ENCODE data around the gene ST6GAL2. TPM values are rescaled to one million over a fixed set of nuclear protein-coding genes. Genes with fewer than 3 reads are reported as not detected.

ST6GAL2 gene
- total RNA-seq, 2 donors from 2014 or later = 2.4 to 48.3 TPM

DNA sequence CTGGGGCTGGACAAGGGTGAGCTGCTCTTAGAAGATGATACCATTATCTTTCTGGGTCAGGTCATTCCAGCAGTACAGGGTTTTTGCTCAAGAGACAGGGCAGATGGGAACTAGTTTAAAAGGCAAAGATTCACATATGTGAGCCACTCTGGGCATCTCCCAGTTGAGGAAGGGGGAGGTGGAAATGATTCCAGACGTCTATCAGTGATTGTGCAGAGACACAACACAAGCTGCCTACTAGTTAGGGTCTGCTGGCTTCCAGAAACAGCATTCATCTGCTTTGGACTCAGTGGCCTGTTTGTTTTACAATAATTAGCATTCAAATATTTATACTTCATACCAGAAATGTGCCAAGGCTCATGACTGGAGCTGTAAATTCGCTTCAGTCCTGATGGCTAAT, 32.3 kb downstream of the ST6GAL2 start:
- no peak overlapping the region for H3K27ac ChIP-seq
- no peak for DNase-seq (ENCODE audit: low spot score)

DNA sequence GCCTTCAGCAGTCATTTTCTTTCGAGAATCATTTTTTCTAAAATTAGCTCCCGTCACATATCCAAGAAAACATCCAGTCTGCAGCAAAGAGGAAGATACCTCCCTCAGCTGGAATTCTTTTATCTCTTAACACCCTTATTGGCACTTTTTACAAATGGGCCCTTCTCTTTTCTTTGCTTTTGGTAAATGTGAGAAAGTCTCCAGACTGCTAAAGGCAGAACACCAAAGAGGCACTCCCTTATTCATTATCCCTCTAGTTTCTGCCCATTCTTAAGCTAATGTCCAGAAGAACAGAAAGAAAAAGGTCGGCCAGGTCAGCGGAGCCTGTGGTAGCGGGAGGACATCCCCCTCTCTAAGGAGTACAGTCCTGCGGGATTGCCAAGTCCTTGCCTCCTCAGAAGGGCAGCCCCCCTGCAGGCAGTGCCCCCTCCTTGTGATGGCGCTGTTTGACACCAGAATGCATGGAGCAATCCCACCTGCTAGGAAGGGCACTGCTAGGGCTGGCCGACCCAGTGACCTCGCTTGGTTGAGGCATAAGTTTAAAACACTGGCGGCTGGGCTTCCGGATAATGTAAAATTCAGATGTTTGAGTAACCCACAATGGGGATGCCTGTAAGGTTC, 34.0 kb downstream of the ST6GAL2 start:
- 85% methylated on average over 11 of the region's 11 CpGs for WGBS
- TF ChIP-seq, protein P1, sequence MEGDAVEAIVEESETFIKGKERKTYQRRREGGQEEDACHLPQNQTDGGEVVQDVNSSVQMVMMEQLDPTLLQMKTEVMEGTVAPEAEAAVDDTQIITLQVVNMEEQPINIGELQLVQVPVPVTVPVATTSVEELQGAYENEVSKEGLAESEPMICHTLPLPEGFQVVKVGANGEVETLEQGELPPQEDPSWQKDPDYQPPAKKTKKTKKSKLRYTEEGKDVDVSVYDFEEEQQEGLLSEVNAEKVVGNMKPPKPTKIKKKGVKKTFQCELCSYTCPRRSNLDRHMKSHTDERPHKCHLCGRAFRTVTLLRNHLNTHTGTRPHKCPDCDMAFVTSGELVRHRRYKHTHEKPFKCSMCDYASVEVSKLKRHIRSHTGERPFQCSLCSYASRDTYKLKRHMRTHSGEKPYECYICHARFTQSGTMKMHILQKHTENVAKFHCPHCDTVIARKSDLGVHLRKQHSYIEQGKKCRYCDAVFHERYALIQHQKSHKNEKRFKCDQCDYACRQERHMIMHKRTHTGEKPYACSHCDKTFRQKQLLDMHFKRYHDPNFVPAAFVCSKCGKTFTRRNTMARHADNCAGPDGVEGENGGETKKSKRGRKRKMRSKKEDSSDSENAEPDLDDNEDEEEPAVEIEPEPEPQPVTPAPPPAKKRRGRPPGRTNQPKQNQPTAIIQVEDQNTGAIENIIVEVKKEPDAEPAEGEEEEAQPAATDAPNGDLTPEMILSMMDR (IDR thresholded peaks at IDR 0.05) = no peak
- TF ChIP-seq POLR2AphosphoS5 (IDR thresholded peaks at IDR 0.05) (no peak), POLR2A (IDR thresholded peaks at IDR 0.05) (no peak)
- intact Hi-C loops (cut with DNase I) = no loop called here

More for the DNA sequence above, 32.3 kb downstream of the ST6GAL2 start:
- Histone ChIP-seq H3K4me3 (no peak overlapping the region), H3K9me3 (no peaks in the 10 kb centered on the region), H3K4me1 (replicated peaks) (no peaks in the 10 kb centered on the region), H3K36me3 (no peaks in the 10 kb centered on the region), H3K27me3 (replicated peaks; ENCODE audit: insufficient read depth) (no peaks in the 10 kb centered on the region)
- intact Hi-C loops (cut with DNase I) = no loop called here
- WGBS = 96% methylated on average over 2 of the region's 2 CpGs
- TF ChIP-seq POLR2A (IDR thresholded peaks at IDR 0.05) (no peak), POLR2AphosphoS5 (IDR thresholded peaks at IDR 0.05) (no peak)
- TF ChIP-seq, protein P1 (IDR thresholded peaks at IDR 0.05) = no peak

DNA sequence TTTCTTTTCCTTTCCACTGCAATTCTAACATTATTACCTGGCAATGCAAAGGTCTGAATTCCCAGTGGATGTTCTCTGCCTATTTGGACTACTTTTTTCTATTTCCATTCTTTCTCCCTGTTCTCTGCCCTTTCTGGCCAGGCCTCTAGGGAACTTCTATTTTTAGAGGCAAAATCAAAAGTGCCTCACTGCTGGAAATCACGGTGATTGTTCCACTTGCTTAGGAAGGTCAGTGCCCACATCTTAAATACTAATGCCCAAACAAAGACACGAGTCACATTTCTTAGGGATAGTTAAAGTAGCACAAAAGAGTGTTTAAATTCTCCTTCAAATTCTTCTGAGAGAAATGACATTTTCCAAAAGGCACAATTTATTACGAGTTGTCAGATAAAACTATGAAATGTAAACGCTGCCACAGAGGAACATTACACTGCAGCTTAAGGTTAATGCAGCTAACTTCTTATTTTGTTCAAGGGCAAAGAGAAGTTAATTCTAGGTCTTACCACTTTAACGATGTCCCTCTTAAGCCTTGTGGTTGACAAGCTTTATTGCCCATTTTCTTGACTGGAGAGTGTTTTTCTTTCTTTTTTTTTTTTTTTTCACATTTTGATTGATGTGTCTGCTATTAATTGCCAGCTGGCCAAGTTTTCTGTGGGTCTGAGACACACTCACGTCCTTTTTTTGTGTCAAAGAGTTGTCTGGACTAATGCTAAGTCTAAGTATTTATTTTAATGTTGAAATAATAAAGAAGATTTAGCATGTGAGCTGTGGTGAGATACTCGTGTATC, 34.7 kb downstream of the ST6GAL2 start:
- Histone ChIP-seq H3K36me3 (no peaks in the 10 kb centered on the region), H3K9me3 (no peaks in the 10 kb centered on the region), H3K4me3 (no peak overlapping the region), H3K4me1 (replicated peaks) (no peaks in the 10 kb centered on the region), H3K27me3 (replicated peaks; ENCODE audit: insufficient read depth) (no peaks in the 10 kb centered on the region), H3K27ac (no peak overlapping the region)
- no peak for DNase-seq (ENCODE audit: low spot score)
- intact Hi-C loops (cut with DNase I) = no loop called here
- 50% methylated on average over 7 of the region's 7 CpGs for WGBS
- TF ChIP-seq POLR2A (IDR thresholded peaks at IDR 0.05) (no peak), POLR2AphosphoS5 (IDR thresholded peaks at IDR 0.05) (no peak)
- TF ChIP-seq, protein P1 (IDR thresholded peaks at IDR 0.05) = no peak

More for the DNA sequence above, 34.0 kb downstream of the ST6GAL2 start:
- Histone ChIP-seq H3K27ac (no peak overlapping the region), H3K4me1 (replicated peaks) (no peaks in the 10 kb centered on the region), H3K4me3 (no peak overlapping the region), H3K9me3 (no peaks in the 10 kb centered on the region), H3K36me3 (no peaks in the 10 kb centered on the region), H3K27me3 (replicated peaks; ENCODE audit: insufficient read depth) (no peaks in the 10 kb centered on the region)
- DNase-seq (ENCODE audit: low spot score) = no peak

DNA sequence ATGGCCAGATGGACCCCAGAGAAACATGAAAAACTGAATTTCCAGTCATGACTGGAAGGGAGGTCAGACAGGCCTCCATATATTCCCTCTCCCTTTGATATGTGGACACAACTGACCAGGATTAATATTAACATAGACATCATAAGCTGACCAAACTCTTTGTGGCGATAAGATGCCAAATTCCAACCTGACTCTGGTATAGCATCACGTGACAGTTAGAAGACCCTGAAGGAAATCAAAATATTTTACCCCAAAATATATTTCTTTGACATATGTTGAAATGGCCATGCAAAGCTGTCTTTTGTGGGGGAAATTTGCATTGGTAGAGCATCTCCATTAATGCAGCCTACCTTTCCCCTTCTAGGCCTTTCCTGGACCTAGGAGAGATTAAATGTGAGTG, 36.7 kb downstream of the ST6GAL2 start:
- no peaks in the 10 kb centered on the region for H3K27me3 ChIP-seq (replicated peaks; ENCODE audit: insufficient read depth)
- H3K36me3 ChIP-seq = no peaks in the 10 kb centered on the region
- H3K4me3 ChIP-seq = no peak overlapping the region
- intact Hi-C loops (cut with DNase I) = no loop called here
- H3K9me3 ChIP-seq = no peaks in the 10 kb centered on the region
- no peak overlapping the region for H3K27ac ChIP-seq
- no peaks in the 10 kb centered on the region for H3K4me1 ChIP-seq (replicated peaks)
- WGBS = 100% methylated on average over 2 of the region's 2 CpGs
- TF ChIP-seq POLR2AphosphoS5 (IDR thresholded peaks at IDR 0.05) = no peak
- TF ChIP-seq, protein P1 (IDR thresholded peaks at IDR 0.05) = no peak
- TF ChIP-seq POLR2A (IDR thresholded peaks at IDR 0.05) = no peak
- DNase-seq (ENCODE audit: low spot score) = no peak
